ENCODE results near the gene SLC15A1.

SLC15A1 gene

DNA sequence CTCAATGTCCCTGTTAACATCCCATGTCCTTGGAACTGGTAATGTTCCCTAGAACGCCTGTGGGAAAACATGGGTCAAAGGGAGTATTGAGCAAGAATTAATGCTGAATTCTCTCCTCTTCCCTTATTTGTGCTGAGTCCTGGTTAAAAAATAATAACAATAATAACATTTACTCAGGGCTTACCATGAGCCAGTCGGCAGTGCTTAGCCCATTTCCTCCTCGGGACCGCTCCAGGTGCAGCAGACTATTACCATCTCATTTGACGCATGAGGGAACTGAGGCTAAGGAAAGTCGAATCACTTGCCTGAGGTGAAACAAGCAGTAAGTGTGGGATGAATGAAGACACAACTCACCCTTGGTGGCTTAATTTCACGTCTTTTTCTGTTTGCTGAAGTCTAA, 33.6 kb upstream of the SLC15A1 start (continued):
- TF ChIP-seq, protein P1, sequence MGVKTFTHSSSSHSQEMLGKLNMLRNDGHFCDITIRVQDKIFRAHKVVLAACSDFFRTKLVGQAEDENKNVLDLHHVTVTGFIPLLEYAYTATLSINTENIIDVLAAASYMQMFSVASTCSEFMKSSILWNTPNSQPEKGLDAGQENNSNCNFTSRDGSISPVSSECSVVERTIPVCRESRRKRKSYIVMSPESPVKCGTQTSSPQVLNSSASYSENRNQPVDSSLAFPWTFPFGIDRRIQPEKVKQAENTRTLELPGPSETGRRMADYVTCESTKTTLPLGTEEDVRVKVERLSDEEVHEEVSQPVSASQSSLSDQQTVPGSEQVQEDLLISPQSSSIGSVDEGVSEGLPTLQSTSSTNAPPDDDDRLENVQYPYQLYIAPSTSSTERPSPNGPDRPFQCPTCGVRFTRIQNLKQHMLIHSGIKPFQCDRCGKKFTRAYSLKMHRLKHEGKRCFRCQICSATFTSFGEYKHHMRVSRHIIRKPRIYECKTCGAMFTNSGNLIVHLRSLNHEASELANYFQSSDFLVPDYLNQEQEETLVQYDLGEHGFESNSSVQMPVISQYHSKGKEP (tag by site-specific recombination; IDR thresholded peaks at IDR 0.05), result no peak
- TF ChIP-seq ZNF175 (tag by site-specific recombination; IDR thresholded peaks at IDR 0.05) (no peak), ZNF660 (tag by site-specific recombination; IDR thresholded peaks at IDR 0.05) (no peak), WT1 (tag by site-specific recombination; IDR thresholded peaks at IDR 0.05) (no peak), IKZF3 (tag by site-specific recombination; IDR thresholded peaks at IDR 0.05) (no peak)

DNA sequence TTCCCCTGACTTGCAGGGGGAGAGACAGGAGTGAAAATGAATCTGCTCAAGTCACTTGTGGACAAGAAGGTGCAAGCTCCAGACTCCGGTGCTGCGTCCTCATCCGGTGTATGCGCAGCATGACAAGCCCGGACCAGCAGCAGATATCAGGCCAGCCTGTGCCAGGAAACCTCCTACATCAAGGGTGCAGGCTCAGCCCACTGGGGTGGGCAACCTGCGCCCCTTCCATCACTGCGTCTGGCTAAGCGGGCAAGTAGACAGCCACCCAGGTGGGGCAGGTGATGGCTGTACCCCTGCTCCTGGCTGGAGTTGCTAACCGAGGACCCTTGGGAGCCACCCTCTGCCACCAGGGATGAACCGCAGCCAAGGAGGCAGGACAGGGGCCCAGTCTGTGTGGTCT, 32.9 kb upstream of the SLC15A1 start:
- Histone ChIP-seq H3K9me3 (ENCODE audit: control insufficient read depth, insufficient read depth, low read depth, low read length) (no peaks in the 10 kb centered on the region), H3K4me3 (ENCODE audit: low read depth, low read length) (no peak overlapping the region), H3K36me3 (ENCODE audit: control insufficient read depth in 2 of 2, insufficient read depth in 1 of 2, low read length in 2 of 2) (no peaks in the 10 kb centered on the region), H3K27ac (ENCODE audit: extremely low read depth, low read depth, low read length) (no peak overlapping the region), H3K4me1 (ENCODE audit: control insufficient read depth, insufficient read depth, low read length) (no peaks in the 10 kb centered on the region)
- ChIA-PET POLR2A (no interaction called here), CTCF (interaction anchor here (0.6 kb wide), 1 partner anchor 557 kb away, joined by 3 read pairs; no protein-coding TSS in a partner anchor)
- TF ChIP-seq ZNF514 (tag by site-specific recombination; IDR thresholded peaks at IDR 0.05) (no peak), ZNF423 (tag by site-specific recombination; IDR thresholded peaks at IDR 0.05) (no peak), ZBTB10 (tag by site-specific recombination; IDR thresholded peaks at IDR 0.05) (no peak)
- TF ChIP-seq, protein P2, sequence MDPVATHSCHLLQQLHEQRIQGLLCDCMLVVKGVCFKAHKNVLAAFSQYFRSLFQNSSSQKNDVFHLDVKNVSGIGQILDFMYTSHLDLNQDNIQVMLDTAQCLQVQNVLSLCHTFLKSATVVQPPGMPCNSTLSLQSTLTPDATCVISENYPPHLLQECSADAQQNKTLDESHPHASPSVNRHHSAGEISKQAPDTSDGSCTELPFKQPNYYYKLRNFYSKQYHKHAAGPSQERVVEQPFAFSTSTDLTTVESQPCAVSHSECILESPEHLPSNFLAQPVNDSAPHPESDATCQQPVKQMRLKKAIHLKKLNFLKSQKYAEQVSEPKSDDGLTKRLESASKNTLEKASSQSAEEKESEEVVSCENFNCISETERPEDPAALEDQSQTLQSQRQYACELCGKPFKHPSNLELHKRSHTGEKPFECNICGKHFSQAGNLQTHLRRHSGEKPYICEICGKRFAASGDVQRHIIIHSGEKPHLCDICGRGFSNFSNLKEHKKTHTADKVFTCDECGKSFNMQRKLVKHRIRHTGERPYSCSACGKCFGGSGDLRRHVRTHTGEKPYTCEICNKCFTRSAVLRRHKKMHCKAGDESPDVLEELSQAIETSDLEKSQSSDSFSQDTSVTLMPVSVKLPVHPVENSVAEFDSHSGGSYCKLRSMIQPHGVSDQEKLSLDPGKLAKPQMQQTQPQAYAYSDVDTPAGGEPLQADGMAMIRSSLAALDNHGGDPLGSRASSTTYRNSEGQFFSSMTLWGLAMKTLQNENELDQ (tag by site-specific recombination; IDR thresholded peaks at IDR 0.05; ENCODE audit: low read depth), result no peak
- TF ChIP-seq, protein P3, sequence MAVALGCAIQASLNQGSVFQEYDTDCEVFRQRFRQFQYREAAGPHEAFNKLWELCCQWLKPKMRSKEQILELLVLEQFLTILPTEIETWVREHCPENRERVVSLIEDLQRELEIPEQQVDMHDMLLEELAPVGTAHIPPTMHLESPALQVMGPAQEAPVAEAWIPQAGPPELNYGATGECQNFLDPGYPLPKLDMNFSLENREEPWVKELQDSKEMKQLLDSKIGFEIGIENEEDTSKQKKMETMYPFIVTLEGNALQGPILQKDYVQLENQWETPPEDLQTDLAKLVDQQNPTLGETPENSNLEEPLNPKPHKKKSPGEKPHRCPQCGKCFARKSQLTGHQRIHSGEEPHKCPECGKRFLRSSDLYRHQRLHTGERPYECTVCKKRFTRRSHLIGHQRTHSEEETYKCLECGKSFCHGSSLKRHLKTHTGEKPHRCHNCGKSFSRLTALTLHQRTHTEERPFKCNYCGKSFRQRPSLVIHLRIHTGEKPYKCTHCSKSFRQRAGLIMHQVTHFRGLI (tag by site-specific recombination; IDR thresholded peaks at IDR 0.05), result peak; percentile 85; the same call in 1 of the 2 replicates
- TF ChIP-seq, protein P4, sequence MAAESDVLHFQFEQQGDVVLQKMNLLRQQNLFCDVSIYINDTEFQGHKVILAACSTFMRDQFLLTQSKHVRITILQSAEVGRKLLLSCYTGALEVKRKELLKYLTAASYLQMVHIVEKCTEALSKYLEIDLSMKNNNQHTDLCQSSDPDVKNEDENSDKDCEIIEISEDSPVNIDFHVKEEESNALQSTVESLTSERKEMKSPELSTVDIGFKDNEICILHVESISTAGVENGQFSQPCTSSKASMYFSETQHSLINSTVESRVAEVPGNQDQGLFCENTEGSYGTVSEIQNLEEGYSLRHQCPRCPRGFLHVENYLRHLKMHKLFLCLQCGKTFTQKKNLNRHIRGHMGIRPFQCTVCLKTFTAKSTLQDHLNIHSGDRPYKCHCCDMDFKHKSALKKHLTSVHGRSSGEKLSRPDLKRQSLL (tag by site-specific recombination; IDR thresholded peaks at IDR 0.05), result no peak

GRCh38 chr13:98784666-98785065, 32.2 kb upstream of the SLC15A1 start:
- Histone ChIP-seq H3K9me3 (ENCODE audit: control insufficient read depth, insufficient read depth, low read depth, low read length) (no peaks in the 10 kb centered on the region), H3K27ac (ENCODE audit: extremely low read depth, low read depth, low read length) (no peak overlapping the region), H3K4me3 (ENCODE audit: low read depth, low read length) (no peak overlapping the region), H3K36me3 (ENCODE audit: control insufficient read depth in 2 of 2, insufficient read depth in 1 of 2, low read length in 2 of 2) (no peaks in the 10 kb centered on the region), H3K4me1 (ENCODE audit: control insufficient read depth, insufficient read depth, low read length) (no peaks in the 10 kb centered on the region)
- ChIA-PET CTCF (interaction anchor here (0.5 to 0.6 kb wide), 2 partner anchors 17 to 558 kb away, joined by 3 read pairs; no protein-coding TSS in a partner anchor), POLR2A (no interaction called here)
- TF ChIP-seq ZFP37 (tag by site-specific recombination; IDR thresholded peaks at IDR 0.05), result no peak
- TF ChIP-seq EGR2 (tag by site-specific recombination; IDR thresholded peaks at IDR 0.05; ENCODE audit: low read depth), result 0 out of 2 replicates have a peak, but pooled peaks have one; percentile 19

Measured in HEK293 (cell line).